Left cardiac atrium (tissue), 4 donors: Measurements from ENCODE around the gene MRPS27. TPM values are rescaled to one million over a fixed set of nuclear protein-coding genes. Genes with fewer than 3 reads are reported as not detected.

ENCODE experiments used
- ATAC-seq, 2 donors: fragments of 200-7000 bp; cut with Tn5 transposase; one replicate each; pipeline ENCODE4 v1.9.1; 2020; ENCODE audit warnings: mild to moderate bottlenecking in 2 of 2, moderate library complexity in 2 of 2
- DNase-seq: peaks from one replicate; pipeline ENCODE4 v3.0.0-alpha.2; 2020
- intact Hi-C, 2 donors: fragments of 100-400 bp; cut with DNase I; formaldehyde crosslinking; loops; one replicate each; pipeline versions ENCODE4 v1.14.1 to v1.15.1; 2022 to 2023
- long read RNA-seq: library from polyadenylated mRNA; unstranded; transcript quantifications from one replicate; pipeline ENCODE4 v2.0.0, GENCODE V29; 2021
- total RNA-seq, 2 donors: library from RNA; stranded (reverse); fragmentation: NEBNext Ultra II Directional; extraction: Animal tissue kit (Norgen Biotek cat#: 25700); gene quantifications; one replicate each; pipeline ENCODE4 v1.2.1, GENCODE V29; 2021
- donor health status: DM: no; HTN: yes; CAD: no.
- donor health status: DM: no; HTN: yes; CAD: no; lungs with severe emphysema.
- donor health status: DM: yes; HTN: yes; CAD: no.
- donor health status: Dilated cardiomyopathy.

Gene MRPS27
- total RNA-seq = 10 to 100 TPM; 46.0 to 50.1 TPM
- long read RNA-seq, transcript MRPS27-201 (11 exons, 2,785 nt) = major isoform, 136 of 160 reads
- long read RNA-seq, transcript MRPS27-202 (11 exons, 2,628 nt) = minor isoform, 6 of 160 reads
- long read RNA-seq, partial matches to known transcripts = 4 of 160 reads
- long read RNA-seq, other reads (novel, unspliced or antisense) = 14 of 160 reads

DNA sequence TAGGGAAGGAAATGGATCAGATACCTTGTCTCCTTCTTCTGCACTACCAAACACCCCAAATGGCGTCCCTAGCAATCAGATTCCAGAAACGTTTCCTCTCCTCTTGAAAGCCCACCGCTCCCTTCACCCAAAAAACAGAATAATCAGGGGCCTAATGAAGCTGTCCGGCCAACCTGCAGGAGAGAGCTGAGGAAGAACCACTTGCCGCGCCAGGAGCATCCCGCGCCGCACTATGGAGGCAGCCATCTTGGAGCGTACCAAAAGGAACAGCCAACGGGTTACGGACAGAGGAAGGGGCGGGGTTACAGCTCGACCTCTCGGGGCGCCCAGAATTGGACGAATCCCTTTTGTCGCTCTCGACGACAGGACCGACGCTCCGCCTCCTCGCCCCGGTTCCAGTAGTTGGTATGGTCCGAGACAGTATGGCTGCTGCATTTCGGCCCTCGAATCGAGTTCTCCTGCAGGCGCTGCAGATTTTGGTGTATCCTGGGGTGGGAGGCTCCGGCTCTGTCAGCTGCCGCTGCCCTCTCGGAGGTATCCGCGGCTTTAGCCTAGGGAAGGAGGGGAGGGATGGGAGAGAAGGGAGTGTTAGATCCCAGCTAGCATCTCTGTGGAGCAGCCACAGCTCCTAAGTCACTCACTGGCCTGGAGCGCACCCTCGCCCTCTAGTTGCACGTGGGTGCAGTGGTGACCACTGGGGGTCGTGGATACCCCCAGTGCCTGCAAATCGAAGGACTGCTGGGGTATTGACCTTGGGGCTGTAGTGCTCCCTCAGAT lies at the start of gene MRPS27, which contains the start of gene PTCD2:
Gene MRPS27 (minus strand): TSS at position 265 of the 777 bp plus-strand sequence. CDS start 19 bp downstream, at position 246.
Gene PTCD2 (plus strand): TSS at position 398 of the 777 bp plus-strand sequence. CDS start 10 bp downstream, at position 408.
- peak; percentile 97 for DNase-seq
- intact Hi-C loops = no loop called here
- ATAC-seq = peak; percentile 100

GRCh38 chr5:72369711-72370110 lies 49.7 kb upstream of the MRPS27 start:
- no peak for DNase-seq
- intact Hi-C loops = loop anchor here in 1 of 2 donors (5.0 kb wide), 2 partner anchors 78 to 448 kb away; partner anchors contain the start of gene TNPO1
- no peak for ATAC-seq

DNA sequence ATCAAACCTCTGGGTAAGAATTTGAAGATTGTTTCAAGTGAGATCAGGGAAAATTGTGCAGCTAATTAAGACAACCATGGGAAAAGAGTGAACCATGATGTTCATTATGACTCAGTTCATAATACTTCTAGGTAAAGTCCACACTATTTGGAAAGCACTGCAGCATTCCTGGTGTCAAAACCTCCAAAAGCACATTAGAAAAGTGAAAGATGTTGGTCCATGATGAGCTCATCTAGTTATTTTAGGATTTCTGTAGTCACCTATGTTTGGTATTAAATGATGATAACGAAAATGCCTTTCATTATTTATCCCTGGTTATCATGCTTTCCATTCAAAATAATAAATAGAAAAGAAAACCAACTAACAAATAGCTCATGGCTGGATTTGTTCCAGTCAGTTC lies 49.3 kb upstream of the MRPS27 start:
- ATAC-seq = no peak
- DNase-seq = no peak
- intact Hi-C loops = loop anchor here in 1 of 2 donors (5.0 kb wide), 2 partner anchors 78 to 448 kb away; partner anchors contain the start of gene TNPO1

GRCh38 chr5:72368271-72368670 lies 48.2 kb upstream of the MRPS27 start:
- intact Hi-C loops = loop anchor here in 1 of 2 donors (5.0 kb wide), 2 partner anchors 79 to 449 kb away; partner anchors contain the start of gene TNPO1
- DNase-seq (no peak), ATAC-seq (no peak)

DNA sequence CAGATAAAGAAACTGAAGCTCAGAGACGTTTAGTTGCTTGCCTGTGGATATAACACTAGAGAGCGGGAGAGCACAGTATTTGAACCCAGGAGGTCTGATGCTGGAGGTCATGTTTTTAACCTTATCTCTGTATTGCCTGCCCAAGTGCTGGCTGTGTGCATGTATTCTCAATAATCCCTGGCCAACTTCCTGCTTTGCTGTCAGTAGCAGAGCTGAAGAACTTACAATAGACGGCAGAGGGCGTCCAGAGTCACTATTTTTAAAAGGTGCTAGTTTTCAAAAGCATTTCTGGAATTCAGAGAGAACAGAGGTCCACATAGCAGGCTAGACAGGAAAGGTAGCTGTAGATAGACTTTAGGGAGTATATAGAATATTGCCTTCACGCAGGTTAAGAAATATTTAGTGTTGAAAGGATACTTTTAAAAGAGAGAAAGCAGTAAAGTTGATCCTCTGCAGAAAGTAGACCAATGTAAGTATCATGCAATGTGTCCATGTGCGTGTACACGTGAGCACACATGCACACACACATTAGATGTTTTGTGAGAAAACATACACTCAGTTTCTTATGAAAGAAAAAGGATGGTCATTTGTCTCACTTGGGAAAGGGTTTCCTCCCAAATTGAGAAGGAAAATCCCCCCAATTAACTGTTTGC lies 46.4 kb upstream of the MRPS27 start:
- ATAC-seq = peak; percentile 87 to 91
- peak; percentile 71 for DNase-seq
- intact Hi-C loops = loop anchor here (2.0 to 5.0 kb wide), 3 partner anchors 81 to 451 kb away; partner anchors contain the start of gene TNPO1 (in 1 of the 2)

DNA sequence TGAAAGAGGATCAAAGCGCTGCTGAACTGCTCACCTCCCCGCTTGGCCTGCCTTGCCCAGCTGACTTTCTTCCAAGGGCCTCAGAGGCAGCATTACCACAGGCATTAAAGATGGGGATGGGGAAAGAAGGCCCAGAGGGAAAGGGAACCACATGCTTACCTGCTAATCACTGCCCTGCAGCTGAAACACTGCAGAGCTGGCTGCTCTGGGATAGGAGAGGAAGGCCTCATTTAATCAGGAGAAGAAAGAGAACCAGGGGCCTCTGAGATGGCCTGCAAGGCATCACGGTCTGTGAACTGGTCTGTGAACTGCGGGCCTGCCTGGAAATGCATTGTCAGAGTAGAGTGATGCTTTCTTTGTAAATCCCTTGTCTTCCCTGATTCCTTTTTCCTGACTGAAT lies 44.9 kb upstream of the MRPS27 start:
- DNase-seq = no peak
- intact Hi-C loops = loop anchor here in 1 of 2 donors (5.0 kb wide), 2 partner anchors 82 to 452 kb away; partner anchors contain the start of gene TNPO1
- ATAC-seq = no peak

- DNase-seq (no peak), ATAC-seq (no peak)
- intact Hi-C loops = no loop called here
Observed at GRCh38 chr5:72364171-72364570, 44.1 kb upstream of the MRPS27 start.

GRCh38 chr5:72363166-72363802 lies 43.2 kb upstream of the MRPS27 start:
- DNase-seq = no peak

GRCh38 chr5:72359886-72360285 lies 39.8 kb upstream of the MRPS27 start:
- intact Hi-C loops = no loop called here
- DNase-seq (no peak), ATAC-seq (no peak)

More at GRCh38 chr5:72363166-72363802, 43.2 kb upstream of the MRPS27 start:
- intact Hi-C loops = no loop called here
- ATAC-seq = no peak

DNA sequence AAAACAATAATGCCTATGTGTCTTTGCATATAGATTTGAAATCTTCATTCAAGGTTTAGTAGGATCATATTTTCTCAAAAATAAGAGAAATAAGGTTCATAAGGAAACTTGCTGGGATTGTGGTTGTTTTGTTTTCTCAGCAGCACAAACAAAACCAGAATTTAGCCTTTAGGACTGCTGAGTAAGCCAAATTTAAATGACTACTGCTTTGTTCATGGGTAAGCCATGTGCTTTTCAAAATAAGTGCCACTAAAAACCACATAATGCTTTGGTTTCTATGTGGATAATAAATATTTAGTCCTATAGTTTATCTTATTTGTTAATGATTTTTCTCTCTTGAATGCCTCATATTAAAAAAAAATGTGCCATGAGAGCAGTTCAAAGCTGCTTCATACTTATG lies 38.9 kb upstream of the MRPS27 start:
- DNase-seq (no peak), ATAC-seq (no peak)
- intact Hi-C loops = no loop called here

- no peak for DNase-seq
- no peak for ATAC-seq
- intact Hi-C loops = no loop called here
Observed at GRCh38 chr5:72356361-72356760, 36.3 kb upstream of the MRPS27 start.

DNA sequence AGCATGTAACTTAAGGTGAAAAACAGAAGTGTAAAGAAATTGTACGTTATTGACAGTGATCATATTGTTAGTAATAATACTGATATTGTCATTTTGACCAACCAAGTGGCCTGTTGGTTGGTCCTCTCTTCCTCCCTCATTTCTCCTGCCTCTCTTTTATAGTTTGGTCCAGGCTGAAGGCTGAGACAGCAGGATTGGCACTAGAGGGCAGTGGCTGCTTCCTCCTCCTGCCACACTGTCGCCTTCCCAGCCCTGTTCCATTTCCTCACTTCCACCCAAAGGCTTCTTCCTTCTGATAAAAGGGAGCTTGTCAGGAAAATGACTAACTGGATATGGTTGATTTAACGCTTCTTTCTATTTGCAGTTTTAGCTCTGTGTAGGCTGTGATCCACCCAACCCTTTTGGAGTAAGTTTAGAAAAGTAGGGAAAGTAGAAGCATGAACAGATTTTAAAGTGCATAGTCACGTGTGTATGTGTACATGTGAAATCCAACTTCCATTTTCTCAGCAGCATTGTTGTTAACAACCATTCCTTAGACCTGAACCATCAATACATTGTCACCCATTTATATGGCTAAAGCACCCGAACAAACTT lies 35.8 kb upstream of the MRPS27 start:
- peak; percentile 58 for DNase-seq
- ATAC-seq = peak; percentile 71 to 81
- intact Hi-C loops = no loop called here

DNA sequence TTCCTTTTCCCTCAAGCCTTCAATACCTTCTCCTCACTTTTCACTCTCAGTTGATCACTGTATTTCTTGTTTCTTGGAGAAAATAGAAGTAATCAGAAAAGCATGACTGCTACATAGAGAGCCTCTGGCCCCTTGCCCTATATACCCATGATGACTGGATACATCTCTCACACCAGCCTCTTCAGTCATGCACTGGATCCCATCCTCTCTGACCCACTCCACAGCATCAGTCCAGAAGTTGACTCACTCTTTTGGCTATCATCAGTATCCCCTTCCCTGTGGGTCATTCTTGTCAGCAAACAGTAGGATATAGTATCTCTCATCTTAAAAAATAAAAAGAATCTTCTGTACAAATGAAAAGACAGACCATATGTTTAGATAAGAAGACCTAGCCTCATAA lies 33.0 kb upstream of the MRPS27 start:
- ATAC-seq (peak in 1 of 2 donors; percentile 41), DNase-seq (no peak)
- intact Hi-C loops = no loop called here

GRCh38 chr5:72352616-72353015 lies 32.6 kb upstream of the MRPS27 start:
- DNase-seq (no peak), ATAC-seq (no peak)
- intact Hi-C loops = no loop called here

GRCh38 chr5:72351376-72351775 lies 31.3 kb upstream of the MRPS27 start:
- intact Hi-C loops = no loop called here
- DNase-seq = no peak
- no peak for ATAC-seq

- no peak for ATAC-seq
- intact Hi-C loops = no loop called here
Observed at GRCh38 chr5:72347801-72348308, 27.8 kb upstream of the MRPS27 start.

GRCh38 chr5:72346398-72346797 lies 26.4 kb upstream of the MRPS27 start:
- intact Hi-C loops = no loop called here
- DNase-seq (no peak), ATAC-seq (no peak)

More at GRCh38 chr5:72347801-72348308, 27.8 kb upstream of the MRPS27 start:
- no peak for DNase-seq

GRCh38 chr5:72338689-72339209 lies 18.7 kb upstream of the MRPS27 start:
- DNase-seq (no peak), ATAC-seq (no peak)
- intact Hi-C loops = no loop called here
